Left lung (tissue), 10 donors: ENCODE measurements around the gene CACNG4. TPM values are rescaled to one million over a fixed set of nuclear protein-coding genes. Genes with fewer than 3 reads are reported as not detected.
A peak's percentile ranks its signal among the peaks of the same experiment; 100 is the strongest.

ENCODE experiments used
- ATAC-seq: fragments of 200-7000 bp; cut with Tn5 transposase; one replicate; pipeline ENCODE4 v1.9.1; 2020; ENCODE audit warnings: moderate library complexity
- DNase-seq, 4 donors: peaks; one replicate each; pipeline ENCODE4 v3.0.0-alpha.2; 2013 to 2020
- H3K27ac ChIP-seq, 2 donors: fragments of 200-600 bp; sonication (generic) in 1 of 2; one replicate each; pipeline versions ENCODE4 v1.5.0 to v1.8.0; 2020 to 2021
- H3K27me3 ChIP-seq, 2 donors: fragments of 200-600 bp; sonication (generic) in 1 of 2; one replicate each; pipeline versions ENCODE4 v1.5.0 to v1.8.0; 2020 to 2021
- H3K36me3 ChIP-seq, 2 donors: fragments of 200-600 bp; sonication (generic) in 1 of 2; one replicate each; pipeline versions ENCODE4 v1.5.0 to v1.8.0; 2020 to 2021
- H3K4me1 ChIP-seq, 2 donors: fragments of 200-600 bp; one replicate each; pipeline ENCODE4 v1.8.0; 2021
- H3K4me3 ChIP-seq, 2 donors: fragments of 200-600 bp; sonication (generic) in 1 of 2; one replicate each; pipeline versions ENCODE4 v1.5.0 to v1.8.0; 2020 to 2021; ENCODE audit warnings: mild to moderate bottlenecking in 1 of 2
- H3K9me3 ChIP-seq, 2 donors: fragments of 200-600 bp; sonication (generic) in 1 of 2; one replicate each; pipeline versions ENCODE4 v1.5.0 to v1.8.0; 2020 to 2021
- CTCF ChIP-seq, 2 donors: fragments of 200-600 bp; sonication (generic) in 1 of 2; IDR thresholded peaks; one replicate each; pipeline versions ENCODE4 v1.5.0 to v1.8.0; 2021; ENCODE audit warnings: antibody characterized with exemption in 2 of 2
- intact Hi-C, 2 donors: fragments of 100-400 bp; cut with DNase I; formaldehyde crosslinking; loops; one replicate each; pipeline versions ENCODE4 v1.11.2 to v1.14.2; 2022
- polyA plus RNA-seq, 6 donors: library from polyadenylated mRNA; unstranded; fragments of 120-200 nt; gene quantifications; one replicate each; pipeline ENCODE4 v1.2.1, GENCODE V29; 2013; ENCODE audit not compliant: insufficient read length in 6 of 6
- total RNA-seq, 2 donors: library from RNA; stranded (reverse); fragmentation: NEBNext Ultra II Directional; extraction: Animal tissue kit (Norgen Biotek cat#: 25700); gene quantifications; one replicate each; pipeline ENCODE4 v1.2.1, GENCODE V29; 2021
- donor health status: DM: no; HTN: yes; CAD: no.
- donor health status: DM: no; HTN: no; CAD: no.

Gene CACNG4
- total and polyA plus RNA-seq, 8 donors, result 1.5 to 6.0 (median 2.6) TPM

- ATAC-seq (no peak), DNase-seq (no peak)
- intact Hi-C loops, result no loop called here
- Histone ChIP-seq H3K27ac (no peak overlapping the region), H3K4me1 (peaks cover 5 to 16% of the 10 kb centered on the region in 2 donors), H3K9me3 (no peaks in the 10 kb centered on the region), H3K27me3 (peaks cover 34 to 94% of the 10 kb centered on the region in 2 donors), H3K36me3 (no peaks in the 10 kb centered on the region), H3K4me3 (peak overlapping the region; percentile 15 to 37)
- TF ChIP-seq CTCF (IDR thresholded peaks at IDR 0.05), result no peak
Measured at GRCh38 chr17:66966298-66966697, 1.8 kb downstream of the CACNG4 start.

- intact Hi-C loops, result no loop called here
- H3K4me1 ChIP-seq, result peaks cover 5 to 16% of the 10 kb centered on the region in 2 donors
- H3K27ac ChIP-seq, result no peak overlapping the region
- DNase-seq (no peak), ATAC-seq (no peak)
- H3K4me3 ChIP-seq, result no peak overlapping the region
- no peaks in the 10 kb centered on the region for H3K36me3 ChIP-seq
- no peaks in the 10 kb centered on the region for H3K9me3 ChIP-seq
- no peak for TF ChIP-seq CTCF (IDR thresholded peaks at IDR 0.05)
- H3K27me3 ChIP-seq, result peaks cover 34 to 94% of the 10 kb centered on the region in 2 donors
Measured at GRCh38 chr17:66966704-66967418, 2.4 kb downstream of the CACNG4 start.

GRCh38 chr17:66967837-66968543, 3.5 kb downstream of the CACNG4 start:
- intact Hi-C loops, result no loop called here
- Histone ChIP-seq H3K4me1 (peaks cover 5 to 16% of the 10 kb centered on the region in 2 donors), H3K4me3 (no peak overlapping the region), H3K9me3 (no peaks in the 10 kb centered on the region), H3K27ac (no peak overlapping the region), H3K36me3 (no peaks in the 10 kb centered on the region), H3K27me3 (peaks cover 34 to 94% of the 10 kb centered on the region in 2 donors)
- DNase-seq (no peak), ATAC-seq (no peak)
- no peak for TF ChIP-seq CTCF (IDR thresholded peaks at IDR 0.05)

- Histone ChIP-seq H3K9me3 (no peaks in the 10 kb centered on the region), H3K36me3 (no peaks in the 10 kb centered on the region), H3K4me1 (peaks cover 5 to 16% of the 10 kb centered on the region in 2 donors), H3K27me3 (peaks cover 28 to 90% of the 10 kb centered on the region in 2 donors), H3K4me3 (no peak overlapping the region), H3K27ac (no peak overlapping the region)
- TF ChIP-seq CTCF (IDR thresholded peaks at IDR 0.05), result no peak
- DNase-seq, result no peak
- intact Hi-C loops, result no loop called here
- ATAC-seq, result no peak
Measured at GRCh38 chr17:66968916-66969315, 4.4 kb downstream of the CACNG4 start.

- Histone ChIP-seq H3K4me1 (peaks cover 5 to 12% of the 10 kb centered on the region in 2 donors), H3K9me3 (no peaks in the 10 kb centered on the region), H3K4me3 (no peak overlapping the region), H3K36me3 (no peaks in the 10 kb centered on the region), H3K27me3 (peaks cover 22 to 80% of the 10 kb centered on the region in 2 donors), H3K27ac (no peak overlapping the region)
- no peak for TF ChIP-seq CTCF (IDR thresholded peaks at IDR 0.05)
- peak in 1 of 4 donors; percentile 0 for DNase-seq
- ATAC-seq, result no peak
- intact Hi-C loops, result no loop called here
Measured at GRCh38 chr17:66970140-66970539, 5.6 kb downstream of the CACNG4 start.
